BE2C (cell line): Measurements from ENCODE around the gene TTI1.

Source experiments
- DNase-seq: peaks from one replicate; pipeline ENCODE4 v3.0.0-alpha.2; 2020
- H3K27me3 ChIP-seq: fragments of 250-450 bp; sonication (Bioruptor Pico); 2 replicates; pipeline ENCODE4 v1.5.1; 2020; ENCODE audit warnings: mild to moderate bottlenecking
- H3K36me3 ChIP-seq: fragments of 250-450 bp; sonication (Bioruptor Pico); 2 replicates; pipeline ENCODE4 v1.5.1; 2020; ENCODE audit warnings: mild to moderate bottlenecking
- H3K4me1 ChIP-seq: fragments of 250-450 bp; sonication (Bioruptor Pico); 2 replicates; pipeline ENCODE4 v1.5.1; 2020
- H3K4me3 ChIP-seq: 2 replicates; pipeline ENCODE4 v1.5.1; 2011; ENCODE audit warnings: low read depth, low read length
- H3K9me3 ChIP-seq: fragments of 250-450 bp; sonication (Bioruptor Pico); 2 replicates; pipeline ENCODE4 v1.5.1; 2020
- CTCF ChIP-seq: IDR thresholded peaks from 2 replicates; pipeline ENCODE4 v1.5.1; 2012; ENCODE audit warnings: mild to moderate bottlenecking, low read depth, low read length

Gene TTI1

DNA sequence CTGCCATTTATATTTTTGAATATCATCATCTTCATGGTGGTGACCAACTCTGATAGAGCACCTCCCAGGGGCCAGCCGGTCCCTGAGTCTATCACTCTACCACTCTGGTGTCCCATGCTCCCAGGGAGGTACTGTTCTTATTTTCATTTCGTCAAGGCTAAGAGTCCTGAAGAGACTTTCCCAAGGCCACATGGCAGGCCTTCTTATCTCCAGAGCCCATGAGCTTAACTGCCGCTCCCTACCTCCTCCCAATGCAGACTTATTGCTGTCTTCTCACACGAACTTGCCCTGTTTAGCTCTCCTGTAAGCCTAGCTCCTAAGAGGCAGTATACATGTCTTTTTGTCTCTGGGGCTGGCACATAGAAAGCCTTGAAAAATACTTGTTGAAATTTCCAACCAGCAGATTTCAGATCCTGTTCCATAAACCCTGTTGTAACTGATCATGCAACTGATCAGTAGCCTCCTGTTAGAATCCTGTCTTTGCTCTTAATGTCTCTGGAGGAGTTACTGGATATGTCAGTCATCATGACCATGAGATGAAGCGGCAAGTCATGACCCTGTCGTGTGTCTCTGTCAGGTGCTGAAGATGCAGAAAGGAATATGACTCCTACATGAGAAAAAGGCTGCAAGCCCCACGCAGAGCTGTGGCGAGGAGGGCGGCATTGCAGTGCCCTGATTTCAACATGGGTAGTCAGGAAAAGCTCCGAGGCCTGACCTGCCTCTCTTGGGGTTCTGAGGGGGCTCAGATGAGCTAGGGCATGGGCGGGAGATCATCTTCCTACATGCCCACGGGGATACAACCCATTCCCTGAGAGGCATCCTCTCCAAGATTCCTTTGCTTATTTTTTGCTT lies 60.0 kb downstream of the TTI1 start:
- Histone ChIP-seq H3K27me3 (no peaks in the 10 kb centered on the region), H3K4me1 (peaks cover 17% of the 10 kb centered on the region), H3K36me3 (no peaks in the 10 kb centered on the region), H3K4me3 (no peak overlapping the region), H3K9me3 (no peaks in the 10 kb centered on the region)
- no peak for TF ChIP-seq CTCF
- no peak for DNase-seq

DNA sequence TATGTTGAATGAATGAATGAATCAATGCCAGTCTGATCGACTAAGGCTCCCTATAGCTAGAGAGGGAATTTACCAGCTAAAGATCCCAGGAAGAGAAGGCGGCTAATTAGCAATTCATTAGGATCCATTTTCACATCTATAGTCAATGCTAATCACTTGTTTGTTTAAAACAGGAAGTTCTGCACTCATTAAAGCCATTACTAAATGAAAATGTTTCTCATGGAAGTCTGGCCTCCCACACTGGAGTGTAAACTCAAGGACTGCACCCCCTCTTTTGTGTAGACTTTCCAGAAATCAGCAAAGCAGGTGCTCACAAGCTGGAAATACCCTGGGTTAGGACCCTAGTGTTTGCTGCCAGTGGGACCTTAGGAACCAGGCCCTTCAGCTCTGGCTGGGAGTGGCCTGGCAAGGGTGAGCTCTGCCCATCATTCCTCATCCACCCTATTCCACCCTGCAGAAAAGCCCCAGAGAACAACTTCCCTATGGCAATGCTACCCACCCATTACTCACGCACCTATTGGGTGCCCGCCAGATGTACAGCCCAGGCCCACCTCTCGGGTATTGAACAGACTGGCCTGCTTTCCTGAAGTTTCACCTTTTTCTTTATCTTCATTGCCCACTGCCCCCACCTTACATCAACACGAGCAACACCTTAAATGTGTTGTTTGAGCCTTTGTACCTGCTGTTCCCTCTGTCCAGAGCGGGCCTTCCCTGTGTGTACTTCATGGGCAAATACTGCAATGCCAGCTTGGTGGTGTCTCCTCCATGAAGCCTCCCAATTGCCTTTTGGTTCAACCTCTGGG lies 60.8 kb downstream of the TTI1 start:
- H3K4me1 ChIP-seq: peaks cover 17% of the 10 kb centered on the region
- no peaks in the 10 kb centered on the region for H3K36me3 ChIP-seq
- no peaks in the 10 kb centered on the region for H3K9me3 ChIP-seq
- no peak overlapping the region for H3K4me3 ChIP-seq
- no peak for TF ChIP-seq CTCF
- H3K27me3 ChIP-seq: no peaks in the 10 kb centered on the region
- no peak for DNase-seq

GRCh38 chr20:37971561-37972127 lies 61.6 kb downstream of the TTI1 start:
- no peak for DNase-seq
- Histone ChIP-seq H3K4me3 (no peak overlapping the region), H3K36me3 (no peaks in the 10 kb centered on the region), H3K9me3 (no peaks in the 10 kb centered on the region), H3K27me3 (no peaks in the 10 kb centered on the region), H3K4me1 (peaks cover 17% of the 10 kb centered on the region)
- no peak for TF ChIP-seq CTCF

- TF ChIP-seq CTCF: no peak
- DNase-seq: no peak
- Histone ChIP-seq H3K4me1 (peaks cover 17% of the 10 kb centered on the region), H3K4me3 (no peak overlapping the region), H3K27me3 (no peaks in the 10 kb centered on the region), H3K9me3 (no peaks in the 10 kb centered on the region), H3K36me3 (no peaks in the 10 kb centered on the region)
Observed at GRCh38 chr20:37970856-37971245, 62.4 kb downstream of the TTI1 start.

GRCh38 chr20:37969949-37970855 lies 63.1 kb downstream of the TTI1 start:
- Histone ChIP-seq H3K4me3 (no peak overlapping the region), H3K9me3 (no peaks in the 10 kb centered on the region), H3K36me3 (no peaks in the 10 kb centered on the region), H3K4me1 (peaks cover 17% of the 10 kb centered on the region), H3K27me3 (no peaks in the 10 kb centered on the region)
- no peak for TF ChIP-seq CTCF
- no peak for DNase-seq
